Measurements from ENCODE around the gene SHMT2.

The SHMT2 gene

DNA sequence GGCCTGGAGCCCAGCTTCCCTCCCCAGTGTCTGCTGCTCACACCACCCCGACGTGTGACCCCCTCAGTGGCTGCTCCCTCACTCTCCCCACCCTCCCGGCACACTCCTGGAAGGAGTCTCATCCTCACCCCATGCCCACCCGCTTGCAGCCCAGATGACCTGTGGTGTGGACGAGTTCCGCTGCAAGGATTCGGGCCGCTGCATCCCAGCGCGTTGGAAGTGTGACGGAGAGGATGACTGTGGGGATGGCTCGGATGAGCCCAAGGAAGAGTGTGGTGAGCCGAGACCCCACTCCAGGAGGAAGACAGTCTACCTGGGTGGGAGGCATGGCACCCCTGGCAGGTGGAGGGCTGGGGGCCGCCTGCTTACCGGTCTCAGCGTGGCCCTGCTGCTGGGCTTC, 27.9 kb upstream of the SHMT2 start:
- Histone ChIP-seq H3K36me3 (peaks cover 29 to 99% (median 76%) of the 10 kb centered on the region in 11 experiments; a peak in 17 of 22 replicates), H3K27ac (no peak overlapping the region), H3K9me3 (replicated peaks in 1 of 11) (no peaks in the 10 kb centered on the region), H3K4me3 (no peak overlapping the region), H3K9ac (no peak overlapping the region), H3K27me3 (no peaks in the 10 kb centered on the region), H3K4me2 (no peak overlapping the region), H3K4me1 (peaks cover 0 to 8% (median under 1%) of the 10 kb centered on the region in 10 experiments; a peak in 9 of 20 replicates), H4K20me1 (peaks cover 0 to 95% (median 4%) of the 10 kb centered on the region in 11 experiments; a peak in 11 of 22 replicates)
- no peak for TF ChIP-seq Cebpa-rat (IDR thresholded peaks at IDR 0.05)

DNA sequence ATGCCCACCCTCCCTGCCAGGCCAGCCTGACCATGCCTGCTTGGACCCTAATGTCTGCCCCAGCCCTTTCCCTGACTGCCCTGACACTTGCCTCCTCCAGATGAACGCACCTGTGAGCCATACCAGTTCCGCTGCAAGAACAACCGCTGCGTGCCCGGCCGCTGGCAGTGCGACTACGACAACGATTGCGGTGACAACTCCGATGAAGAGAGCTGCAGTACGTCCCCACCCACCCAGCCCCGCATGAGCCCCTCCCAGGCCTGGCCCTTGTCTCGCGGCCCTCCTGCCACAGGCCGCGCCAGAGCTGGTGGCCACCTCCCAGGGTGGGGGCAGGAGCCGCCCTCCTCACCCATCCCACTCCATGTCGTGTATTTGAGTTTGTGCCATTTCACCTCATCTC, 27.2 kb upstream of the SHMT2 start:
- Histone ChIP-seq H3K4me1 (peaks cover 0 to 6% (median 0%) of the 10 kb centered on the region in 10 experiments; a peak in 3 of 20 replicates), H3K36me3 (peaks cover 24 to 99% (median 69%) of the 10 kb centered on the region in 11 experiments; a peak in 17 of 22 replicates), H3K4me2 (no peak overlapping the region)

DNA sequence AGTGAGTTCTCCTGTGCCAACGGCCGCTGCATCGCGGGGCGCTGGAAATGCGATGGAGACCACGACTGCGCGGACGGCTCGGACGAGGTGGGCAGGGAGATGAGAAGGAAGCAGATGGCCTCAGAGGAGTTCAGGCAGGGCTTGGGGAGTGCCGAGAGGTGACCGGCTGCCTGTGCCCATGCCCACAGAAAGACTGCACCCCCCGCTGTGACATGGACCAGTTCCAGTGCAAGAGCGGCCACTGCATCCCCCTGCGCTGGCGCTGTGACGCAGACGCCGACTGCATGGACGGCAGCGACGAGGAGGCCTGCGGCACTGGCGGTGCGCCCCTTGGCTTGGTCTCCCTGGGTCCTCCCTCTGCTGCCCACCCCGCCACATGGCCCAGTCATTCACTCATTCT, 26.3 kb upstream of the SHMT2 start:
- Histone ChIP-seq H3K36me3 (peaks cover 15 to 99% (median 60%) of the 10 kb centered on the region in 11 experiments; a peak in 17 of 22 replicates), H3K9me3 (replicated peaks in 1 of 11) (no peaks in the 10 kb centered on the region), H3K4me3 (no peak overlapping the region), H3K4me2 (no peak overlapping the region), H3K27me3 (no peaks in the 10 kb centered on the region), H3K9ac (no peak overlapping the region), H3K27ac (no peak overlapping the region), H3K4me1 (peaks cover 0 to 12% (median 5%) of the 10 kb centered on the region in 10 experiments; a peak in 9 of 20 replicates), H4K20me1 (peaks cover 0 to 95% (median 0%) of the 10 kb centered on the region in 11 experiments; a peak in 10 of 22 replicates)
- TF ChIP-seq Cebpa-rat (IDR thresholded peaks at IDR 0.05) = no peak

More for the DNA sequence above, 27.2 kb upstream of the SHMT2 start:
- no peak overlapping the region for H3K27ac ChIP-seq
- no peaks in the 10 kb centered on the region for H3K27me3 ChIP-seq
- no peaks in the 10 kb centered on the region for H3K9me3 ChIP-seq (replicated peaks in 1 of 11)
- TF ChIP-seq Cebpa-rat (IDR thresholded peaks at IDR 0.05) = no peak
- no peak overlapping the region for H3K9ac ChIP-seq
- H3K4me3 ChIP-seq = no peak overlapping the region
- peaks cover 0 to 95% (median 0%) of the 10 kb centered on the region in 11 experiments; a peak in 10 of 22 replicates for H4K20me1 ChIP-seq

DNA sequence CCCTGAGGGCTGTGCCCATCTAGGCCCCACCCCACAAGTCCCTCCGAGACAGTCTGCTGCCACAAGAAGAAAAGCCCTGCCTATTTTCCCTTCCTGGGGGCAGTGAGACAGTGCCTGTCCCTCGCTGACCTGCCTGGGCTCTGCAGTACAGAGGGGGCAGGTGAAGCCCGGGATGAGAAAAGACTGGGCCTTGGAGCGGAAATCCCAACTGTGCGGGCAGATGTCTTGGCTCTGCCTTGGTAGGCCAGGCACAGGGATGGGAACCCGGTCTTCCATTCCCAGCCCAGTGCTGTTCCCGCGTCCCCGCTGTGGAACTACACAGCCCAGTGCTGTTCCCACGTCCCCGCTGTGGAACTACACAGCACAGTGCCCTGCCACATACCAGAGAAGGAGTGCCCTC, 25.7 kb upstream of the SHMT2 start:
- no peak overlapping the region for H3K4me2 ChIP-seq
- H3K27me3 ChIP-seq = no peaks in the 10 kb centered on the region
- H3K9ac ChIP-seq = peak overlapping the region in 1 of 11 experiments; percentile 14; a peak in 1 of 22 replicates
- peaks cover 0 to 95% (median 0%) of the 10 kb centered on the region in 11 experiments; a peak in 10 of 22 replicates for H4K20me1 ChIP-seq
- no peak for TF ChIP-seq Cebpa-rat (IDR thresholded peaks at IDR 0.05)
- H3K4me1 ChIP-seq = peaks cover 0 to 17% (median 10%) of the 10 kb centered on the region in 10 experiments; a peak in 9 of 20 replicates
- peaks cover 12 to 99% (median 54%) of the 10 kb centered on the region in 11 experiments; a peak in 17 of 22 replicates for H3K36me3 ChIP-seq
- no peak overlapping the region for H3K27ac ChIP-seq
- H3K4me3 ChIP-seq = no peak overlapping the region
- H3K9me3 ChIP-seq (replicated peaks in 1 of 11) = no peaks in the 10 kb centered on the region

DNA sequence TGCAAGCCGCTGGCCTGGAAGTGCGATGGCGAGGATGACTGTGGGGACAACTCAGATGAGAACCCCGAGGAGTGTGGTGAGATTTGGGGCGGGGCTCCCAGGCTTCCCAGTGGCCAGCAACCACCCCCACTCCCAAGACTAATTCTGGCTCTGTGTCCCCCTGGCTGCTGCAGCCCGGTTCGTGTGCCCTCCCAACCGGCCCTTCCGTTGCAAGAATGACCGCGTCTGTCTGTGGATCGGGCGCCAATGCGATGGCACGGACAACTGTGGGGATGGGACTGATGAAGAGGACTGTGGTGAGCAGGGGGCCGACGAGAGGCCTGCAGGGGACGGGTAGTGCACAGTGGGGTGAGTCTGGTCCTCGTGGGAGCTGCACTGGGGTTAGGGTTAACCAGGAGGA, 25.1 kb upstream of the SHMT2 start:
- no peak overlapping the region for H3K4me3 ChIP-seq
- peak overlapping the region in 2 of 11 experiments; percentile 18 to 32; a peak in 2 of 22 replicates for H3K4me2 ChIP-seq
- no peak for TF ChIP-seq Cebpa-rat (IDR thresholded peaks at IDR 0.05)
- peaks cover 0 to 24% (median 12%) of the 10 kb centered on the region in 10 experiments; a peak in 13 of 20 replicates for H3K4me1 ChIP-seq
- peak overlapping the region in 2 of 11 experiments; percentile 9 to 14; a peak in 1 of 22 replicates for H3K9ac ChIP-seq
- H3K27ac ChIP-seq = no peak overlapping the region
- peaks cover 0 to 95% (median 0%) of the 10 kb centered on the region in 11 experiments; a peak in 10 of 22 replicates for H4K20me1 ChIP-seq
- peaks cover 10 to 99% (median 48%) of the 10 kb centered on the region in 11 experiments; a peak in 17 of 22 replicates for H3K36me3 ChIP-seq
- no peaks in the 10 kb centered on the region for H3K27me3 ChIP-seq
- no peaks in the 10 kb centered on the region for H3K9me3 ChIP-seq (replicated peaks in 1 of 11)

DNA sequence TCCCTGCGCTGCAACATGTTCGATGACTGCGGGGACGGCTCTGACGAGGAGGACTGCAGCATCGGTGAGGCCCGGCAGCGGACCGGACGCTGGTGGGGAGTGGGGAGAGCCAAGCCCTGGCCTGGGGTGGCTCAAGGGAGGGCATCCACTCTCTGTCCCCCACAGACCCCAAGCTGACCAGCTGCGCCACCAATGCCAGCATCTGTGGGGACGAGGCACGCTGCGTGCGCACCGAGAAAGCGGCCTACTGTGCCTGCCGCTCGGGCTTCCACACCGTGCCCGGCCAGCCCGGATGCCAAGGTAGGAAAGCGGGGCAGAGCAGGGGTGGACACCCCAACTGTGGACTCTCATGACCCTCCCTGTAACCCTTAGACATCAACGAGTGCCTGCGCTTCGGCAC, 24.3 kb upstream of the SHMT2 start:
- H3K27me3 ChIP-seq = no peaks in the 10 kb centered on the region
- H4K20me1 ChIP-seq = peaks cover 0 to 95% (median 0%) of the 10 kb centered on the region in 11 experiments; a peak in 10 of 22 replicates
- H3K27ac ChIP-seq = no peak overlapping the region
- peaks cover 6 to 99% (median 44%) of the 10 kb centered on the region in 11 experiments; a peak in 17 of 22 replicates for H3K36me3 ChIP-seq
- no peak overlapping the region for H3K4me3 ChIP-seq
- no peak overlapping the region for H3K4me2 ChIP-seq
- H3K9me3 ChIP-seq (replicated peaks in 1 of 11) = no peaks in the 10 kb centered on the region
- TF ChIP-seq Cebpa-rat (IDR thresholded peaks at IDR 0.05) = no peak
- peak overlapping the region in 1 of 11 experiments; percentile 14; a peak in 1 of 22 replicates for H3K9ac ChIP-seq
- peaks cover 0 to 31% (median 18%) of the 10 kb centered on the region in 10 experiments; a peak in 17 of 20 replicates for H3K4me1 ChIP-seq

DNA sequence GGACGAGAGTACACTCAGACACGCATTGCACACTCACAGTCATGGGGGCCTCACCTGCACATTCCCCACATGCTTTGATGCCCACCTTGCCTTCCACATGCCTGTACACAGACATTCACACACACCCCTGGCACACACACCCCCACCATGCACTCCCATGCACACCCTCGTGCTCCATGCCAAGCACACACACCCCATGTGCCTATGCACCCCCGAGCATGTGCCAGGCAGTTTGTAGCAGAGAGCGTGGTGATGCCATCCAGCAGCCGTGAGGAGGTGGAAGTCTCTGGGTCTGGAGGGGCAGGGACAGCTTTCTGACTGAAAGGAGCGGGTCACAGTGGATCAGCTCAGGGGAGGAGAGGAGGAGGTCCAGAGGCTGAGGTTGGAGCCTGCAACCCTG, 23.6 kb upstream of the SHMT2 start:
- Histone ChIP-seq H3K27me3 (no peaks in the 10 kb centered on the region), H3K9ac (no peak overlapping the region), H3K27ac (no peak overlapping the region), H3K4me3 (no peak overlapping the region), H3K36me3 (peaks cover 6 to 99% (median 42%) of the 10 kb centered on the region in 11 experiments; a peak in 17 of 22 replicates), H4K20me1 (peaks cover 0 to 98% (median 6%) of the 10 kb centered on the region in 11 experiments; a peak in 11 of 22 replicates), H3K9me3 (replicated peaks in 1 of 11) (no peaks in the 10 kb centered on the region), H3K4me2 (no peak overlapping the region), H3K4me1 (peaks cover 0 to 39% (median 26%) of the 10 kb centered on the region in 10 experiments; a peak in 17 of 20 replicates)
- TF ChIP-seq Cebpa-rat (IDR thresholded peaks at IDR 0.05) = no peak

DNA sequence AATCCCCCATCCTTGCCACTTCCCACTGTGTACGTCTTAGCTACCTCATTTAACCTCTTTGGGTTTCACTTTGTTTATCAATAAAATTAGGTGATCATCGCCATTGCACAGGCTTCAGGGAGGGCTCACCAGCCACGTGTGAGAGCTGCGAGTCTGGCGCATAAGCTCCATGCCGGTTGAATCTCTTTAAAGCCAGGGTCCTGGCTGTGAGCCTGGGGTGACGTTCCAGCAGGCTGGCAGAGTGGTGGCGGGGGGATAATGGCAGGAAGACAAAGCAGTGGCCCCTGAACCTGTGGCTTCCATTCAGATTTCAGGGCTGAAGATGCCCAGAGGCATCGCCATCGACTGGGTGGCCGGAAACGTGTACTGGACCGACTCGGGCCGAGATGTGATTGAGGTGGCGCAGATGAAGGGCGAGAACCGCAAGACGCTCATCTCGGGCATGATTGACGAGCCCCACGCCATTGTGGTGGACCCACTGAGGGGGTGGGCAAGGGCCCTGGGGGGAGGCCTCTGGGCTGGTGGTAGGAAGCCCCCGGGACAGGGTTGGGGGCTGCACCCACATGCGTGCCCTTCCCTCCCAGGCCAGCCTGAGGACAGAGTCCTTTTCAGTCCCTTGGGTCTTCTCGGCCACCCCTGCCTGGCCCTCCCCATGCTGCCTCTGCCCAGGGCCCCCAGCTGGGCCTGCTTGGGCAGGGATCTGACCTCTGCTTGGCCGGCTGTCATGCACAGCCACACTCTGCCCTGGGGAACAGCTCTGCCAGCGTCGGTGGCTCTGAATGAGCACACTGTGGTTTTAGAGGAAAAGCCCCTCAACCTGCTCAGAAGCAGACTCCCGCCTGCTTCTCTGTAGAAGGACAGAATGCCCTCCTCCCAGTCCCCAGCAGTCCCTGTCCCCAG, 21.5 kb upstream of the SHMT2 start:
- peaks cover 6 to 99% (median 29%) of the 10 kb centered on the region in 11 experiments; a peak in 17 of 22 replicates for H3K36me3 ChIP-seq
- H3K4me1 ChIP-seq = peaks cover 8 to 59% (median 46%) of the 10 kb centered on the region in 10 experiments
- peak overlapping the region in 6 of 11 experiments; percentile 6 to 55 (median 49); a peak in 10 of 22 replicates for H3K4me2 ChIP-seq
- peak overlapping the region in 2 of 11 experiments; percentile 29 to 39; a peak in 1 of 22 replicates for H3K9ac ChIP-seq
- H3K4me3 ChIP-seq = no peak overlapping the region
- H3K27me3 ChIP-seq = no peaks in the 10 kb centered on the region
- H4K20me1 ChIP-seq = peaks cover 0 to 100% (median 12%) of the 10 kb centered on the region in 11 experiments; a peak in 12 of 22 replicates
- H3K27ac ChIP-seq = no peak overlapping the region
- no peaks in the 10 kb centered on the region for H3K9me3 ChIP-seq (replicated peaks in 1 of 11)
- TF ChIP-seq Cebpa-rat (IDR thresholded peaks at IDR 0.05) = no peak
